ACHN (cell line): ENCODE results near the gene CYB561D2.

ENCODE experiments used
- DNase-seq: peaks from one replicate; pipeline ENCODE4 v3.0.0-alpha.2; 2015
- in situ Hi-C: cut with HindIII; loops from 2 replicates; pipeline ENCODE4 v1.10.0; 2017; ENCODE audit warnings: low sequenced_read_pairs, low pct_ligation_motif_present, low pct_unique_long_range_greater_than_20kb

CYB561D2 gene

GRCh38 chr3:50356553-50356952 is 5.9 kb downstream of the CYB561D2 start:
- DNase-seq = no peak
- in situ Hi-C loops = no loop called here

GRCh38 chr3:50357481-50357880 is 6.8 kb downstream of the CYB561D2 start:
- in situ Hi-C loops = no loop called here
- DNase-seq = no peak

- no peak for DNase-seq
- in situ Hi-C loops = no loop called here
These were observed 7.8 kb downstream of the CYB561D2 start for GRCh38 chr3:50358355-50358910.

- in situ Hi-C loops = no loop called here
- peak; percentile 96 for DNase-seq
These were observed 8.5 kb downstream of the CYB561D2 start, which contains the start of gene TMEM115 for GRCh38 chr3:50358911-50359759. Gene TMEM115, minus strand, starts transcription at chr3:50359521. Its CDS starts 458 bp downstream, at chr3:50359063.

GRCh38 chr3:50359760-50360110 is 9.1 kb downstream of the CYB561D2 start:
- no peak for DNase-seq
- in situ Hi-C loops = no loop called here

- in situ Hi-C loops = no loop called here
- DNase-seq = no peak
These were observed 14.0 kb downstream of the CYB561D2 start for GRCh38 chr3:50364573-50365079.

GRCh38 chr3:50365080-50365841 is 14.6 kb downstream of the CYB561D2 start:
- in situ Hi-C loops = no loop called here
- peak; percentile 75 for DNase-seq

GRCh38 chr3:50365842-50366220 is 15.2 kb downstream of the CYB561D2 start:
- in situ Hi-C loops = no loop called here
- no peak for DNase-seq

- in situ Hi-C loops = no loop called here
- no peak for DNase-seq
These were observed 18.5 kb downstream of the CYB561D2 start for GRCh38 chr3:50369012-50369670.

GRCh38 chr3:50370594-50370993 is 19.9 kb downstream of the CYB561D2 start:
- DNase-seq = no peak
- in situ Hi-C loops = no loop called here

- in situ Hi-C loops = no loop called here
- no peak for DNase-seq
These were observed 20.5 kb downstream of the CYB561D2 start for GRCh38 chr3:50371133-50371685.

- DNase-seq = no peak
- in situ Hi-C loops = no loop called here
These were observed 21.7 kb downstream of the CYB561D2 start for GRCh38 chr3:50372349-50372748.

- no peak for DNase-seq
- in situ Hi-C loops = no loop called here
These were observed 22.7 kb downstream of the CYB561D2 start for GRCh38 chr3:50373146-50374051.

- in situ Hi-C loops = no loop called here
These were observed 23.9 kb downstream of the CYB561D2 start for GRCh38 chr3:50374363-50375257.

GRCh38 chr3:50375258-50375931 is 24.7 kb downstream of the CYB561D2 start:
- in situ Hi-C loops = no loop called here
- DNase-seq = no peak

More at GRCh38 chr3:50374363-50375257, 23.9 kb downstream of the CYB561D2 start:
- no peak for DNase-seq

- in situ Hi-C loops = no loop called here
- no peak for DNase-seq
These were observed 27.4 kb downstream of the CYB561D2 start for GRCh38 chr3:50378024-50378423.
